HG03442 (cell line): ENCODE data around the gene FYCO1.

Experiments
- ATAC-seq: cut with Tn5 transposase; IDR thresholded peaks from one replicate; pipeline ENCODE4 v1.9.1; 2021; ENCODE audit warnings: mild to moderate bottlenecking, moderate library complexity; ENCODE audit not compliant: unreplicated experiment

The FYCO1 gene

DNA sequence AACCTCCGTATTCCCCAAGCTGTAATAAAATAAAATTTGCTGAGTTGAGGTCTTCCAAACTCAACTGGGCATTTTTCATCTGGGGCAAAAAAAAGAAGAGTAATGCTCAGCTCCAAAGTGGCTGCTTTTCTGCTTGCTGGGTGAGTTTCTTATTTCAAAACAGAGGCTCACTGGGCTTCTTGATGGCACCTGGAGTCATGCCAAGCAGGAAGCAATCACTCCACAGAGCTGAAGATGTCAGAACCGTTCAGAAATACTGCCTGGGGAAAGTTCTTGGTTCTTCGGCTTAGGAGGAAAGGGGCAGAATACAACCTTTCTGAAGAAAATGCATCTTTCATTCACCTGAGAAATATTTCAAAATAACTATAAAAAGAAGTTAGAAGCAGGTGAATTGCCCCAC is 105.2 kb downstream of the FYCO1 start:
- ATAC-seq = no peak

DNA sequence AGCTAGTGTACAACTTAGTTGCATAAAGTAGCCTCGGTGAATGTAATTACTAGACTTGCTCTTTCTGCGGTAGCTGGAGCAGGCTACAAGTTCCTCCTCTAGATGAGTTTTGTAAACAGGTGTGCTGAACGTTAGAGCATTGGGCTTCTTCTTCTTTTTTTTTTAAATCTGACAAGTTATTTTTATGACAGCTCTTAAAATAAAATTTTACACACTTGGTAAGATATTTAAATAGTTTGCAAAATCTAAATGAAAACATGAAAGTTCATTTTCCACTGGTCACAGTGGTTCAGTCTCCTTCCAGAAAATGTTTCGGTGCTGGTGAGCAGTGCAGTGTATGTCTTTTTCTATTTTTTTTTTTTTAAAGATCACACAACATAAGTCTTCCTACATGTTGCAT is 106.3 kb downstream of the FYCO1 start:
- ATAC-seq = no peak

DNA sequence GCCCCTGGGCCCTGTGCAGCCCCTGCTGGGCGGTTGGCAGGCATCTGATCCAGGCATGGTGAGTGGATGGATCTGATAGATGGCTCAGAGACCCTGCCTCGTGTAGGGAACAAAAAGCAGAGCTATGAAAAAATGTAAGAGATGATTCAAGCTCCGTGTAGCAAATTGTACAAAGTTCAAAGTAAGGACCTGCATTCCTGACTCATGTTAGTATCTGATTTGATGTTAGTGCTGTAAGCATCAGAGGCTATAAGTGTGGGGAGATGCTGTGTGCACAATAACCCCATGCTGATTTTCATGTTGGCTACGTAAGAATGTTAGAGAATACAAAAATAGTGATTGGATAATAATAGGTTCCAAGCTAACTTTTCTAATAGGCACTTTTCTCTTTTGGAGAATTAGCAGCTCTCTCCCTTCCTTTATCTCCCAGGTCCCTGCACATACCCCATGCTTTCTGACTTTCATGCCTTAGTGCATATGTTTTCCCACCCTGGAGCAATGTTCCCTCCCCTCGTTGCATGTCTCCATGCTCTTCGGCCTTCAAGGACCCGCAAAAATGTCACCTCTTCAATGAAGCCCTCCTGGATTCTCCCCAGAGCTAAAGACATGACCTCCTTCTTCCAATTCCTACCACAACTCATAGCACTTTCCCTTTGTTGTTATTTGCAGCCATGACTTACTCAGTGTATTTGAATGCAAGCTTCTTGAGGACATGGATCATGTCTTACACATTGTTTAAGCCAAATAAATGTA is 107.7 kb downstream of the FYCO1 start:
- no peak for ATAC-seq

- ATAC-seq = no peak
Observed at GRCh38 chr3:45887285-45887684, 108.3 kb downstream of the FYCO1 start.

- no peak for ATAC-seq
Observed at GRCh38 chr3:45885979-45886705, 109.5 kb downstream of the FYCO1 start, which contains the start of gene CCR9. Gene CCR9, plus strand, starts transcription at chr3:45886543. Its CDS starts 8,391 bp downstream, at chr3:45894934.

DNA sequence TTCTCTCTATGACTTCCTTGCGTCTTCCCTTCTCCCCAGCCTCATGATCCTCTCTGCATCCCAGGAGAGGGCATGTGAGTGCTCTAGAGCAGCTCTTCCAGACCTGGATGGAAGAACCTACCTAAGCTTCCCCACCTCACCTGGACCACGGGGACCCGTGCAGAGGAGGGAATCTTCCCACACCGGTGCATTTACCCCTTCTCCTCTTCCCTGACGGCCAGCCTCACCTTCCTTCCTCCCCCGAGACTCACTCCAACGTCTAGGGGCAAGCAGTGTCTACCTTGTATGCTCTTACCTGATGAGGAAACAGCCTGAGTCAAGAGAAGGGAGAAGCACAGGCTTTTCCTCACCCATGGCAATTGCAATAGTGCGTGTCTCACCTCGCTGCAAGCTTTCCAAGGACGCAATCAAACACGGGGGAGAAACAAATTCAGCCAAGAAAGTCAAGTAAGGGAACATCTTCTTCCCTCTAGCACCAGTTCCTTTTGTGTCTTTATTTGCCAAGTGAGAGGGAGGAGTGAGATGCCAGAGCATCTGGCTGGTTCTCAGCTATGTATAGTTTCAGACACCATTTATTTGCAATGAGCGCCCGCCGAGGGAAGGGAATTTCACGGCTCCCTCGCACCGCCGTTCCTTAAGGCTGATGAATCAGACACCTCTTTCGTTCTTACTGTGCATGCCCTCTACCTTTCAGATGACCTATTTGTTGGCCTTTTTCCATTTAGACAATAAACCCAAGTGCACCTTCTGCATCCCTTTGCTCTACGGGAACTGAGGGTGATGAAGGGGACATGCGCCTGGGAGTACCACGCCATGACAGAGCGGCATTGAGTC is 111.0 kb downstream of the FYCO1 start:
- ATAC-seq = no peak

- no peak for ATAC-seq
Observed at GRCh38 chr3:45881078-45882022, 114.3 kb downstream of the FYCO1 start.

DNA sequence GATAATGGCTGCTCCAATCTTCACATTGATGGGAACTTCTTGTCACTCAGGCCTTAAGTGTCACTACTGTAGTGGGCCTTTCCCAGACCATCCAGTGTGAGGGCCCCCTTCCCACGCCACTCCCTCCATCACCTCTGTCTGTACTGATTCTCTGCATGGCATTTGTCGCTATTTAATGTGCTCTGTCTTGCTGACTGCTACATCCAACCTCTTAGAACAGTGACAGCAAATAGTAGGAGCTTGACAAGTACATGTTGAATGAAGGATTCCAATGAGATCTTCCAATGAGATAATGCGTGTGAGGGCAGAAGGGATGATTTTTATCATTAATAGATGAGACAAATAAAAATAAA is 114.9 kb downstream of the FYCO1 start:
- no peak for ATAC-seq

DNA sequence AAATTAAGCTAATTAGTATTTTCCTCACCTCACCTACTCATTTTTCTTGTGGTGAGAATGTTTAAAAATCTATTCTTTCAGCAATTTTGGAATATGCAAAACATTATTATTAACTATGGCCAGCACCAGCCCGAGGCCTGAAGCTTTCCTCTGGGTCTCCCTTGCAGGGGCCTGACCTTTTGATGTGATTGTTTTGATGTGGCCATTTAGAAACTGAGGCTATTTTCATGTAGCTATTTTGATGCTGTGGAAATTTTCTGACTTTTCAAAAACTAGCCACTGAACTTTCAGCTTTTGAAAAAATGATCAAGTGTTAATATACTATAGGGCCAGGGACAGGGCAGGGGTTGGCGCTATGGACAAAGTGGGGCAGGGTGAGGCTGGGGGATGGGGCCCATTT is 117.5 kb downstream of the FYCO1 start:
- ATAC-seq = no peak

DNA sequence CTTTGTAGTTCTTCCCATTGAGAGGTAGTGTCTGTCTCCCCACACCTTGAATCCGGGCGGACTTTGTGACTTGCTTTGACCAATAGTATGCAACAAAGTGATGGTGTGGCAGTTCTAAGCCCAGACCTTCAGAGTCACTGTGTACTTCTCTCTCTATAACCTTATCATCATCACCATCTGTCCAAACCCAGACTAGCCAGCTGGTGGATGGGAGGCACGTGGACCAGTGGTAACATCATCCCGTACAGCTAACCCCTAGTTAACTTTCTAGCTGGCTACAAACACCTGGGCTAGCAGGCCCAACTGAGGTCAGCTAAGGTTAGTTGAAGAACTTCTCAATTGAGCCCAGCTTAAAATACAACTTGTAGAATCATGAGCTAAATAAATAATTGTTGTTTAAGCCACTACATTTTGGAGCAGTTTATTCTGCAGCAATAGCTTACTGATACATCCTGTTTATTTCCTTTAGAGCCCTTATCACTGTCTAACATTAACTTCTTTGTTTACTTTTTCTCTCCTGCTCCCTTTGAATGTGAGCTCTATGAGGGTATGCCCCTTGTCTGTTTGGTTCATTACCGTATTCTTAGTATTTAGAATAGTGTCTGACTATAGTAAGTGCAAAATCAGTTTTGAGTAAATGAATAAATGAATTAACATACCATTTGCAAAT is 120.8 kb downstream of the FYCO1 start:
- no peak for ATAC-seq

DNA sequence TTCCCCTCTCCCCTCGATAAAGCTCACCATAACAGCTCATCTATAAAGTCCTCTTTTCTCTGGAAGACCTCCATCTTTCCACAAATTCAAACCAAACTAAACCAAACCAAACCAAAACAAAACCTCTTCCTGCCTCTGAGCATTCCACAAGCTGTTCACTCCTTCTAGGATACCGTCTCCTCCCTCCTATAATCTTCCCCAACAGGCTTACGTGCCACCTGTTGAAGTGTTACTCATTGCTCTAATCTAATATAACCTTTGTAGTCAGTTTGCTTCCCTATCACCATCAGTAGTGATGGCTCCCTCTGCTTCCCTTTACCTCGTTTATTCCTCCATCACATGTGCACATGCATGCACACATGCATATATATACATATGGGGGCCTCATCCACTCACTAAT is 122.0 kb downstream of the FYCO1 start:
- ATAC-seq = no peak

GRCh38 chr3:45873036-45873435 is 122.6 kb downstream of the FYCO1 start:
- no peak for ATAC-seq

DNA sequence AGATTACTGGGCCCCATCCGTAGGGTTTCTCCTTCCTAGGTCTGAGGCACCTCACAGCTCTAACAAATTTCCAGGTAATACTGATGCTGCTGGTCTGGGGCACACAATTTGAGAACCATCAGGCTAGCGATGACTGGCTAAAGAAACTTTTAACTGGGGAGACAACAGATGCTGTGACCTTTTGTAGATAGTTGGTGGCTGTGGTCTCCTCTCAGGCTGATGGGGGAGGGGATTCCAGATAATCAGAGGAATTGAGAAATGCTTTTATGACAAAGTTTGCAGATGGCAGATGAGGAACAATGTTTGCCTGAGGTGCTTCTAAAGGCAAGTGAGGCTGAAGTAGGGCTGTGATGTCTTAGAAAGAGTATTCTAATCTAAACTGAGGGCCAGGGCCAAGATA is 123.1 kb downstream of the FYCO1 start:
- no peak for ATAC-seq

DNA sequence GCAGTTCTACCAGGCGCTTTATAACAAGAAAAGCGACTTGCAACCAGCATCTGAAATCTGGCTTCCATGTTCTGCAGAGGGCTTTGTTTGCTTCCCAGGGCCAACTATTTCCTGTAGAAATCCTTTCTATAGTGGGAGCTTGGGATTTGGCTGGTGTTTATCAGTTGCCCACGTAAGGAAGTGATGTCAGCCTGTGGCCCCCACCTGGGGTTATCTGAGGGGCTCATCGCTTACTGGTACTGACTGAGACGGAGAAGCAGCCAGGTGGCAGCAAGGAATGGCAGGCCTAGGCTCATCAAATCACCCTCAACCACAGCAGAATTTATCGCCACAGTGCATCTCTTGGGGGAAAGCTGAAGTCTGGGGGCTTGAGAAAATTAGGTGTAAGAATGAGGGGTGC is 123.8 kb downstream of the FYCO1 start:
- no peak for ATAC-seq

- ATAC-seq = no peak
Observed at GRCh38 chr3:45870099-45870498, 125.5 kb downstream of the FYCO1 start.

GRCh38 chr3:45869638-45870037 is 126.0 kb downstream of the FYCO1 start:
- ATAC-seq = no peak

GRCh38 chr3:45868650-45869049 is 127.0 kb downstream of the FYCO1 start:
- no peak for ATAC-seq

DNA sequence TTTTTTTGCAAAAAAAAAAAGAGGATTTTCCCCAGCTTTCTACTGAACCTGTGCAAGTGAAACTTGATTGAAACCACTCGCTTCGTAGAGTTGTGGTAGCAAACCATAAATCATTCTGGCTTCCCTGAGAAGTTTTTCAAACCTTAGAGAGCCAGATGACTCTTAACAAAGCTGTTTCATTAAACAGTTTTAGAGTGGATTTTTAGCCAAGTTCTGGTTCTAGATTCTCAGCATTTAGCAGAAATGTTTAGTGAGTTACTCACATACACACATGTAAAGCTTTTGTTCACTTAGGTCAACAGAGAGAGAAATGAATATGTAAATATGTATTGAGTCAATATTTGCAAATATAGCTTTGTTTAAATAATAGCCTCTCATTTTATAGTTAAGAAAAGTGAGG is 127.4 kb downstream of the FYCO1 start:
- ATAC-seq = no peak
